MM.1S (cell line): ENCODE data around the gene DGKI.

Experiments
- EZH2 ChIP-seq: fragments of 300-600 bp; sonication (generic); optimal IDR thresholded peaks from 2 replicates; pipeline ENCODE3; 2017; ENCODE audit warnings: low read depth, mild to moderate bottlenecking, antibody characterized with exemption, low read length, mixed read lengths
- EZH2phosphoT487 ChIP-seq: fragments of 300-600 bp; sonication (generic); IDR thresholded peaks from 2 replicates; pipeline ENCODE4 v1.6.1; 2018; ENCODE audit warnings: antibody characterized with exemption, low read length

DNA sequence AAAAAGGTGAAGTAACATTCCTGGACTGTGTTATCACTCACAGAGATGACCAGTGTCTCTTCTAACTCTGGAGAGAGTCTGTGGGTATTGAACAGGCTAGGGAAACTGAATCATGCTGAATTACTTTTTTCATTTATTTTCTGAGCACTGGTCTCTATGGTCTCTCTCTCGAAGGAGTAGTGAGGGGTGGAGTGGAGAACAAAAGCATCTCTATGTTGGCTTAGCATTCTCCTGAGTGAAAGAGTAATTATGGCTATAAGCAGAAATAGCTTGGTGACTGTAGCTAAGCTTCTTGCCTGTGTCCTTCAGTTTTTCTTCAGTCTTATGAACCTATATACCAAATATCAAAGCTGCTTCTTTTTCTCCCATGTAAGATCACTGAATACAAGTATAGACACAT is 438.6 kb downstream of the DGKI start:
- no peak for TF ChIP-seq EZH2phosphoT487
- TF ChIP-seq EZH2 = no peak
